Endothelial cell of hepatic sinusoid (primary cell): ENCODE data around the gene ANKS1B.
"Not testable (repeated sequence)": the region's sequence is repeated elsewhere in the genome, so short reads cannot be mapped to it uniquely, and the experiment has no call there.

Experiments used
- in situ Hi-C: cut with HindIII; loops from 2 replicates; pipeline ENCODE4 v1.10.0; 2017; ENCODE audit warnings: low sequenced_read_pairs

Gene ANKS1B

GRCh38 chr12:99879439-99879838 lies 105.3 kb downstream of the ANKS1B start:
- in situ Hi-C loops: no loop called here

DNA sequence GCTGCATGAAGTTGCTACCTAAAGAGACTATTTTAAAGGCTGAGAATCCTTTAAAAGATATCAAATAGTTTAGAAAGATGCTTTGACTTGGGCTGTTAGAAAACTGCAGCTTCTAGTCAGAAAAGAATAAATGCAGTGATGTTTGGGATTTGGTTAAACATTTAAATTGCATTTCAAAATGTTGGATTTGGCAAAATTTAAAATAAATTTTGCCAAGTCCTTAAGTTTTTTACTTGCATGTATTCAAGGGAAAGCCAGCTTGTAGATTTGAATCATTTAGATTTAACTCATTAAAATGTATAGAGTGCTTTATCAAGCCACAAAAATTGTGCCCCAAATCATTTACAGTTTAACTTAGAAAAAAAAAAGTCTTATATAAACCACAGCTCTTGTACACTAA lies 109.7 kb downstream of the ANKS1B start:
- in situ Hi-C loops: no loop called here

- in situ Hi-C loops: no loop called here
These were observed 114.7 kb downstream of the ANKS1B start for GRCh38 chr12:99870085-99870484.

DNA sequence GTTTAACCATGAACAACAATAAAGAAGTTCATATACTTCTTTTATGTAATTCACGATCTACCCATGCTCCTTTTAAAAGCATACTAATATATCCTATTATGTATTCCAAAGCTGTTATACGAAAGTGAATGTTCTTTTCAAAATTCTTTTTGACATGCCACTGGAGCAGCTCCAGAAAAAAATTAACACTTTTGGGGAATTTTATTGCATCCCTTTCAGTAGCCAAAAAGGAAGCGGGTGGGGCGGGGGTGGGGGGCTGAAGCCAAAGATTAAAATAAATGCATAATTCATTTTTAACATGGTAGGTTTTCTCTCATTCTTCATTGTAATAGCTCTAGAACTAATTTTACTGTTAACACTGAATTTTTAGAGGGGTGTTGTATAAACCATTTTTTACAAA lies 123.0 kb downstream of the ANKS1B start:
- in situ Hi-C loops: no loop called here

- in situ Hi-C loops: no loop called here
These were observed 125.6 kb downstream of the ANKS1B start for GRCh38 chr12:99859126-99859525.

DNA sequence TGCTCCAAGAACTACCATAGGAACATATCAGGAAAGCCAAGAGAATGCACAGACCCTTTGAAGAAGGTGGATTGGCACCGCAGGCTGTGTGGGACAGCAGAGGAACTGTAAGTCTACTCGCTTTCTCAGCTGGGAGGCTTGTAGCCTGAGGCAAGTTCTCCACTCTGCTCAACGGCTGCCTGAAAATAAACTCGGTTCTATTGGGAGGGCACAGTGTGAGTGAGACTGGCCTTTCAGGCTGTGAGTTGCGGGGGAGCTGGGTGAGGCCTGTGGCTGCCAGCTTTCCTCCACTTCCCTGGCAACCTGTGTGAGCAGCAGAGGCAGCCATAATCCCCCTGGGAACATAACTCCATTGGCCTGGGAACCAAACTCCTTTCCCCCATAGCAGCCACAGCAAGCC lies 132.1 kb downstream of the ANKS1B start:
- in situ Hi-C loops: no loop called here

DNA sequence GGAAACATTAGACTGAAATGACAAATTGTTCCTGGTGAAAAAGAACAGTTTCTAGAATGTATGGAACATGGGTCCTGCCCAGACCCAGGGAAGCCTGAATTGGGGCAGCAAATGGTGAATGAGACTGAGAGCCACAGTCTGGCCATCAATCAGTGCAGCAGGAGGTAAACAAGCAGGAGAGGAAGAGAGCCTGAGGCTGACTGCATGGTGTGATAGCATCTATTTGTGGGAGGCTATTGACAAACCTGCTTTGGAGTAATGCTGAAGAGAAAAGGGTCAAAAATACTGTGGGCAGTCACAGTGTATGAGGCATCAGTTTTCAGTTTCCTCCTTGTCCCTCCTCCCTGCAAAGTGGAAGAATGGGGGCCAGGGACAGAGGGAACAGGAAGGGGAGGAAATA lies 136.8 kb downstream of the ANKS1B start:
- in situ Hi-C loops: no loop called here

DNA sequence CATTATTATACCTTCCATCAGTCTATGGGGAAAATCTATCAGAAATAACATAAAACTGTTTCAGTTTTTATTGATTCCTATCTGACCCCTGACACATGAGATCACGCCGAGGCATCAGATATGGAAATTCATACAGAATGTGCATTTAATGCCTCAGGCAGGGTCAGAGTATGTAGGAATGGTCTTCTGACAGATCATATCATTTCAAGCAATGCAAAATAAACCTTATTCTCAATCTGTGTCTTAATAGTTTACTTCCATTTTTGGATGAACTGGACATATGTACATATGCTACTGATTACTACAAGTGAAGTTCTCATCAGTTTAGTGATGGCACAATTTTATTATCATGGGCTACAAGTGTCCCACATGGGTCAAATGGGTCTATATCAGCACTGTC lies 150.0 kb downstream of the ANKS1B start:
- in situ Hi-C loops: no loop called here

DNA sequence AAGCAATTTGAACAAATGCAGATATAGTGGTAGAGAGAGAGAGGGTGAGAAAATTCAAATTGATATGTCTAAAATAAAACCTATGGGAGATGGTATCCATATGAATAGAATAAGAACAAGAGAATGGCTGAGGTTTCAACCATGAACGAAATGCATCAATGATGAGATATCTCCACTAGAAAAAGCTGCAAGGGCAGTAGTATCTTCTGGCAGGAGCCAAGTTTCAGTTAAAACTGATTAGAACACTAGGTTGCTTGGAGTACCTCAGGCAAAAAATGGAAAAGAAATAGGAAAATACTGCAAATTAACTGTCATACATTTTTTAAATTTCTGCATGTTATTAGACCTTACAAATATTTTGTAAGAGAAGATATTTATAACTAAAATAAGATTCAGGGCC lies 151.3 kb downstream of the ANKS1B start:
- in situ Hi-C loops: no loop called here

- in situ Hi-C loops: no loop called here
These were observed 159.7 kb downstream of the ANKS1B start for GRCh38 chr12:99824900-99825542.

DNA sequence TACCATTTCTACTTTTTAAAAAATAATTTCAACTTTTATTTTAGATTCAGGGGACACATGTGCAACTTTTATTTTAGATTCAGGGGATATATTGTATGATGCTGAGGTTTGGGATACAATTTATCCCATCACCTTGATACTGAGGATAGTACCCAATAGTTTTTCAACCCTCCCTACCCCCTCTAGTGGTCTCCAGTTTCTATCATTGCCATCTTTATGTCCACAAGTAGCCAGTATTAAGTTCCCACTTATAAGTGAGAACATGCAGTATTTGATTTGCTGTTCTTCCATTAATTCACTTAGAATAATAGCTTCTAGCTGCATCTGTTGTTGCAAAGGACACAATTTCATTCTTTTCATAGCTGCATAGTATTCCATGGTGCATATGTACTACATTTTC lies 162.5 kb downstream of the ANKS1B start:
- in situ Hi-C loops: no loop called here

DNA sequence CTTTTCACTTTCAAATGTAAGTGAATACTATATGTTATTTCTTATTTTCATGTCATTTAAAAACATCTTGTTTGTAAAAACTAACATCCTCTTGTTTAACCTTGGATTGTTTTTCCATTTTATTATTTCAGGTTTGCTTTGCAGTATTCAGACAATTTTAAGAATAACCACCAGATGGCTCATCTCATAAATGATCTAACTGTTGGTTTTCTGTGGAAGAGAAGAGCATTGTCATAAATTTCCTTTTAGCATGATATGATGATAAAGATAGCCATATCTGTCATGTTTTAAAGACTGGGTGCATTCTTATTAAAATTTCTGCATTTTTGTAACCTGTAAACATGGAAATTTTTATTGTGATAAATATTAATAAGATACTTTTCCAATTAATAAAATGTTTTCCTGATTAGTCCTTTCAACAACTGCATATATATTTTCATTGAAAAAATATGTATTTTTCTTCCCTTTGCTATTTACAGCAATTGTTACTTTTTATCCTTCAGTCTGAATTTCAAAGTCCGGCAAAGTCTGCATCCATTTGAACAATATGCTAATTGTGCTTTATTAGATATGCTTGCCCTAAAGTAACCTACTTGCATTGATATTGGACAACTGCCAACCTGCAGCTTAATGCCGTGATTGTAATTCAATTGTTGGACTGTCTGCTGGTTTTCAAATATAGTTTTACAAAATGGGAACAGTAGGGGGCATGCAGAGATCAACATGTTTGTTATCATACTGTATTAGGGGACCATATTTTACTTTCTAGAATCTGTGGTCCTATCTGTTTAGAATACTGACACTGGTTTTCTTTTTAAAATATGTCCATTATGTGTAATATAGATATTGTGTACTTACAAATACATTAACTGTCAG lies 173.8 kb downstream of the ANKS1B start:
- in situ Hi-C loops: no loop called here

- in situ Hi-C loops: no loop called here
These were observed 174.8 kb downstream of the ANKS1B start for GRCh38 chr12:99809909-99810308.

- in situ Hi-C loops: no loop called here
These were observed 178.4 kb downstream of the ANKS1B start for GRCh38 chr12:99806304-99806703.

GRCh38 chr12:99804715-99805114 lies 180.0 kb downstream of the ANKS1B start:
- in situ Hi-C loops: loop anchor here (5.0 kb wide), 1 partner anchor 83 kb away; no protein-coding TSS in a partner anchor

GRCh38 chr12:99800605-99801004 lies 184.1 kb downstream of the ANKS1B start:
- in situ Hi-C loops: loop anchor here (5.0 kb wide), 1 partner anchor 87 kb away; no protein-coding TSS in a partner anchor

DNA sequence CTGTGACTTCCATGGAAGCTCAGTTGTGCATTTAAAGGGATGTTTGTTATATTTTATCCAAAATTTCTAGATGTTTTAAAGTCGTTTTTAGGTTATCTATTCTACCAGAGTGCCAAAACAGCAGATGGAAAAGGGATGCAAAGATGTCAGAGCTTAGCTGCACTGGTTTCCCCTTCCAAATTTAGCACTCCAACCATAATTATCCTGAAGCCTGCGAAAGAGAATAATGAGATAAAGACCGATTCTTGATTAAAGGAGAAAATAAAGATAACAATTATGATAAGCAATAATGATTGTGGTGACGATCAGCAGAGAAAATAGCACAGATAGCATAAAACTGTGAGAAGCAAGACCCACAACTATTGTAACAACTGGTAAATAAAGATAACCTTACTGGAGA lies 186.8 kb downstream of the ANKS1B start:
- in situ Hi-C loops: not testable (repeated sequence)

DNA sequence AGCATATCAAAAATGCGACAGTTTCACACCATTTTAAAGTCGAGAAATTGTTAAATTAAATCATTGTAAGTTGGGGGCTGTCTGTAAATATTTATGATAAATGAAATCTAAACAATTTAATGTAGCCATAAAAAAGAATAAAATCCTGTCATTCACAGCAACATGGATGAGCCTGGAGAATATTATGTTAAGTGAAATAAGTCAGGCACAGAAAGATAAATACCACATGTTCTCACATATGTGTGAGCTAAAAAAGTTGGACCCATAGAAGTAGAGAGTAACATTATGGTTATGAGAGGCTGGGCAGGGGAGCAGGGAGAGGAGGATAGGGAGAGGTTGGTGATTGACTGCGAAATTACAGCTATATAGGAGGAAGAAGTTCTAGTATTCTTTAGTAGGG lies 201.3 kb downstream of the ANKS1B start:
- in situ Hi-C loops: no loop called here

GRCh38 chr12:99772274-99772673 lies 212.5 kb downstream of the ANKS1B start:
- in situ Hi-C loops: no loop called here

DNA sequence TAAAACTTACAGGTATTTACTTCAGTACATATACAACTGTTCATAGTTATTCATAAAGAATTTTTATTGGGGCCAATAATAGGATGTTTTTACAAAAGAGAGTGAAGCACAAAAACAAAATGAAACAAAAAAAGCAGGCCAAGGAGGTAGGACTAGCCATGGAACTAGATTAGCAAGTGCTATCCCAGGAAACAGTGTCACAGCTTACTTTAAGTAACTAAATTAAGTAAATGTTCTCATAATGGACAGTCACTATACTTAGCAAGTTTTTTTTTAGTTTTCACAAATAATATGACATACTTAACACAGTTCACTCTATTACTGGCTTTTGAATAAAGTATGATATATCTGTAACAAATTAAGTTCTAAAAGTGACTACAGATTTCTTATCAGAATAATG lies 213.1 kb downstream of the ANKS1B start:
- in situ Hi-C loops: no loop called here

GRCh38 chr12:99769396-99769980 lies 215.2 kb downstream of the ANKS1B start:
- in situ Hi-C loops: no loop called here

DNA sequence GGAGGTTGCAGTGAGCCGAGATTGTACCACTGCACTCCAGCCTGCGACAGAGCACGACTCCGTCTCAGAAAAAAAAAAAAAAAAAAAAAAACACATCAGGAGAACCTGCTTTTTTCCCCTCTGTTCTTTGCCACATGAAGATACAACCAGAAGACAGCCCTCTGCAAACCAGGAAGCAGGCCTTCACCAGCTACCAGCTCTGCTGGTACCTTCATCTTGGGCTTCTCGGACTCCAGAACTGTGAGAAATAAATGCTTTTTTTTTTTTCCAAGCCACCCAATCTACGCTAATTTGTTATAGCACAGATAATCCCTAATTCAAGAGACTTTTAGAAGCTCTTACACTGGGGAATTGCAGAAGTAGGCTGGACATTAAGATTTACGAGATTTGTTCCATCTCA lies 216.0 kb downstream of the ANKS1B start:
- in situ Hi-C loops: no loop called here
